CD1c-positive myeloid dendritic cell (primary cell): Measurements from ENCODE around the gene ZNF214.
"Not testable (repeated sequence)": the region's sequence is repeated elsewhere in the genome, so short reads cannot be mapped to it uniquely, and the experiment has no call there.

Experiments
- DNase-seq: peaks from one replicate; pipeline ENCODE4 v3.0.0-alpha.2; 2016; ENCODE audit errors: extremely low spot score

The ZNF214 gene

GRCh38 chr11:6988506-6988905, 31.6 kb downstream of the ZNF214 start:
- no peak for DNase-seq

DNA sequence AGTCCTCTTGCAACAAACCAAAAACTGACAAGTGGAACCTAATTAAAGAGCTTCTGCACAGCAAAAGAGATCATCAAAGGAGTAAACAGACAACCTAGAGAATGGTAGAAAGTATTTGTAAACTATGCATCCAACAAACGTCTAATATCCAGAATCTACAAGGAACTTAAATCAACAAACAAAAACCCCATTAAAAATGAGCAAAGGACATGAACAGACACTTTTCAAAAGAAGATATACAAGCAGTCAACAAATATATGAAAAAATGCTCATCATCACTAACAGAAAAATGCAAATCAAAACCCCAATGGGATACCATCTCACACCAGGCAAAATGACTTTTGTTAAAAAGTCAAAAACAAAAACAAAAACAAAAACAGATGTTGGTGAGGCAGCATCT, 33.7 kb downstream of the ZNF214 start:
- DNase-seq = no peak

GRCh38 chr11:6979365-6979764, 40.8 kb downstream of the ZNF214 start:
- peak; percentile 35 for DNase-seq

DNA sequence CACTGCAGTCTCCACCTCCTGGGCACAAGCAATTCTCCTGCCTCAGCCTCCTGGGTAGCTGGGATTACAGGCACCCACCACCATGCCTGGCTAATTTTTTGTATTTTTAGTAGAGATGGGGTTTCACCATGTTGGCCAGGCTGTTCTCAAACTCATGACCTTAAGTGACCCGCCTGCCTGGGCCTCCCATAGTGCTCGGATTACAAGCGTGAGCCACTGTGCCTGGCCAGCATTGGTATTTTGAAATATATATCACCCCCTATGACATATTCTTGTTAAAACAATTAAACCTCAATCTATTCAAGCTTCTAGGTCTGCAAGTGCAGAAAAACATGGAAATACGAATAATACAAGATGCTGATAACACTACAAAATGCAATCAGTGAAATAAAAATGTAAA, 50.3 kb downstream of the ZNF214 start:
- not testable (repeated sequence) for DNase-seq

- DNase-seq = no peak
Observed at GRCh38 chr11:6968816-6969215, 51.3 kb downstream of the ZNF214 start.

DNA sequence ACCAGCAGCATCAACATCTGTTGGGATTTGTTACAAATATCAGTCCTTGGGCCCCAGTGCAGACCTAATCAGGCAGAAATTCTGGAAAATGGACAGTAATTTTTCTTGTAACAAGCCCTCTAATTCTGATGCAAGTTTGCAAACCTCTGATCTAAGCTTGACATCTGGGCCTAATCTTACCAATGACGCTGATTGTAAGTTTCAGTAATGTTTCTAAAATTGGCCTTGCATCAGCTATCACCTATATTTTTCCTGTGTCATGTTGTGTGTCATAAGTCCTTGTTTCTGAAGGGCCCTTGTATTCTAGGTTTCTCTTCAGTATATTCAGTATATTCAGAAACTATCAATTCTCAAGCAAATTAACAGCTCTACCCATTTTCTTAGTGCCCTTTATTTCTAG, 57.5 kb downstream of the ZNF214 start:
- no peak for DNase-seq

GRCh38 chr11:6962141-6962540, 58.0 kb downstream of the ZNF214 start:
- no peak for DNase-seq

GRCh38 chr11:6954248-6954647, 65.9 kb downstream of the ZNF214 start:
- not testable (repeated sequence) for DNase-seq
